Endothelial cell of umbilical vein (primary cell): Measurements from ENCODE around the gene FAM193A. TPM values are rescaled to one million over a fixed set of nuclear protein-coding genes. Genes with fewer than 3 reads are reported as not detected.
A peak's percentile ranks its signal among the peaks of the same experiment; 100 is the strongest.

Experiments
- BruUV-seq: library from RNA; stranded (reverse); fragments of 400-500 nt; replicated peaks from 2 replicates; lab custom pipeline; 2021; lab: Mats Ljungman, UMichigan
- CTCF ChIA-PET: fragments of 300-600, 350-600 bp; sonication (Branson Sonifier 250); formaldehyde crosslinking; loops from one replicate; lab custom pipeline; 2021; ENCODE audit warnings: antibody characterized with exemption, inconsistent platforms; lab: Charles Lee
- POLR2A ChIA-PET: fragments of 300-600, 350-600 bp; sonication (Branson Sonifier 250); formaldehyde crosslinking; loops from one replicate; lab custom pipeline; 2021; ENCODE audit warnings: antibody characterized with exemption, inconsistent platforms; lab: Charles Lee
- DNase-seq: peaks from one replicate; pipeline ENCODE4 v3.0.0-alpha.2; 2011; ENCODE audit warnings: low read depth, low spot score
- FAIRE-seq: peaks from 2 replicates; lab custom pipeline; 2011; peaks lifted over from hg19 to GRCh38; lab: Jason Lieb, UNC
- H2AFZ ChIP-seq: 2 replicates; pipeline ENCODE4 v1.6.0; 2012; ENCODE audit warnings: low read depth, low read length, control low read depth, inconsistent platforms
- H3K27ac ChIP-seq: 2 replicates; pipeline ENCODE4 v1.5.1; 2011; ENCODE audit warnings: low read depth, mild to moderate bottlenecking, control low read depth, low read length, moderate library complexity; ENCODE audit not compliant: insufficient read depth
- H3K27me3 ChIP-seq, 2 experiments: 2 replicates each; pipeline versions ENCODE4 v1.6.0 to v1.6.1; 2011; ENCODE audit warnings: low read length in 2 of 2, mixed read lengths in 1 of 2; ENCODE audit not compliant: control insufficient read depth in 2 of 2, insufficient read depth in 2 of 2
- H3K36me3 ChIP-seq, 2 experiments: 2 replicates in 1 of 2; 3 replicates in 1 of 2; pipeline ENCODE4 v1.5.1; 2011; ENCODE audit warnings: low read length in 2 of 2, mild to moderate bottlenecking in 1 of 2, moderate library complexity in 1 of 2; ENCODE audit not compliant: control insufficient read depth in 2 of 2, insufficient read depth in 2 of 2; ENCODE audit errors: extremely low read depth in 1 of 2
- H3K4me1 ChIP-seq: 3 replicates; pipeline ENCODE4 v1.5.1; 2011; ENCODE audit warnings: mild to moderate bottlenecking, low read length; ENCODE audit not compliant: control insufficient read depth, insufficient read depth; ENCODE audit errors: extremely low read depth
- H3K4me2 ChIP-seq: 2 replicates; pipeline ENCODE4 v1.6.1; 2011; ENCODE audit warnings: low read length, control low read depth, mixed read lengths; ENCODE audit not compliant: insufficient read depth
- H3K4me3 ChIP-seq, 3 experiments: fragments of 200-600 bp in 1 of 3; sonication (generic), shearing (Covaris generic) in 1 of 3; replicated peaks in 1 of 3; 2 replicates each; pipeline ENCODE4 v1.5.1; 2011 to 2016; ENCODE audit warnings: control low read depth in 3 of 3, low read length in 3 of 3, mild to moderate bottlenecking in 2 of 3, inconsistent platforms in 1 of 3, low read depth in 1 of 3, moderate library complexity in 1 of 3; ENCODE audit not compliant: insufficient read depth in 1 of 3
- H3K79me2 ChIP-seq: 2 replicates; pipeline ENCODE4 v1.6.0; 2012; ENCODE audit warnings: low read length, inconsistent platforms; ENCODE audit not compliant: control insufficient read depth, insufficient read depth
- H3K9ac ChIP-seq: replicated peaks from 2 replicates; pipeline ENCODE3; 2011; ENCODE audit warnings: low read length, control low read depth; ENCODE audit not compliant: insufficient read depth; ENCODE audit errors: extremely low read depth
- H3K9me1 ChIP-seq: replicated peaks from 3 replicates; pipeline ENCODE4 v1.6.0; 2011; ENCODE audit warnings: mild to moderate bottlenecking, low read length; ENCODE audit not compliant: control insufficient read depth, insufficient read depth; ENCODE audit errors: extremely low read depth
- H3K9me3 ChIP-seq: replicated peaks from 2 replicates; pipeline ENCODE4 v1.5.1; 2012; ENCODE audit warnings: low read length, inconsistent platforms; ENCODE audit not compliant: control insufficient read depth, insufficient read depth
- H4K20me1 ChIP-seq: replicated peaks from 2 replicates; pipeline ENCODE3; 2011; ENCODE audit warnings: mild to moderate bottlenecking, low read length; ENCODE audit not compliant: control insufficient read depth, insufficient read depth; ENCODE audit errors: extremely low read depth
- EZH2 ChIP-seq: IDR thresholded peaks from 2 replicates; pipeline ENCODE4 v1.6.1; 2012; ENCODE audit warnings: borderline replicate concordance, low read depth, mild to moderate bottlenecking, moderate library complexity, low read length, inconsistent platforms; ENCODE audit not compliant: severe bottlenecking
- FOS ChIP-seq: IDR thresholded peaks from 2 replicates; pipeline ENCODE4 v1.6.1; 2011; ENCODE audit warnings: mild to moderate bottlenecking, low read length, moderate library complexity, borderline replicate concordance; ENCODE audit not compliant: insufficient read depth
- GATA2 ChIP-seq: IDR thresholded peaks from 2 replicates; pipeline ENCODE4 v1.7.0; 2011; ENCODE audit warnings: low read depth, mild to moderate bottlenecking, moderate library complexity, mixed read lengths, low read length; ENCODE audit not compliant: insufficient read length, insufficient read depth
- JUN ChIP-seq: IDR thresholded peaks from 2 replicates; pipeline ENCODE4 v1.6.1; 2011; ENCODE audit warnings: borderline replicate concordance, low read depth; ENCODE audit not compliant: insufficient read length, insufficient read depth
- MYC ChIP-seq: IDR thresholded peaks from one replicate; pipeline ENCODE4 v1.6.1; 2011; ENCODE audit warnings: mild to moderate bottlenecking, low read depth, low read length
- POLR2A ChIP-seq: IDR thresholded peaks from 2 replicates; pipeline ENCODE4 v1.6.1; 2012; ENCODE audit warnings: low read depth, mild to moderate bottlenecking, control low read depth, low read length
- POLR2AphosphoS5 ChIP-seq: IDR thresholded peaks from 2 replicates; pipeline ENCODE4 v1.6.1; 2012; ENCODE audit warnings: low read depth, mild to moderate bottlenecking, control low read depth, low read length, moderate library complexity; ENCODE audit not compliant: insufficient read depth
- dilution Hi-C: fragments of 300-500 bp; cut with MboI; formaldehyde crosslinking; loops from one replicate; pipeline ENCODE4 v1.15.0; 2019; ENCODE audit warnings: low sequenced_read_pairs; ENCODE audit not compliant: extremely low pct_ligation_motif_present
- intact Hi-C: fragments of 100-400 bp; cut with micrococcal nuclease; formaldehyde crosslinking; loops from one replicate; pipeline ENCODE4 v1.10.0; 2022
- polyA plus RNA-seq, 4 experiments: library from polyadenylated mRNA; depleted of rRNA in 3 of 4; stranded (reverse) in 3 of 4; unstranded in 1 of 4; fragments of >200 nt; gene quantifications; 2 replicates each; pipeline versions ENCODE4 v1.2.1 to v1.2.3, GENCODE V29; 2011 to 2012; ENCODE audit warnings: missing spikeins in 1 of 4
- total RNA-seq: library from RNA; stranded (reverse); gene quantifications from 2 replicates; pipeline ENCODE4 v1.2.3, GENCODE V29; 2021
- TF ChIP-seq, protein P1 (sequence below), 2 donors: IDR thresholded peaks; 1 replicate in 1 of 2; 2 replicates in 1 of 2; pipeline ENCODE4 v1.5.1; 2011; ENCODE audit warnings: low read length in 2 of 2, mild to moderate bottlenecking in 2 of 2, moderate library complexity in 2 of 2, control low read depth in 1 of 2, inconsistent platforms in 1 of 2, low read depth in 1 of 2; ENCODE audit not compliant: insufficient read depth in 1 of 2; ENCODE audit errors: extremely low read depth in 1 of 2
- TF ChIP-seq, protein P2 (sequence below): IDR thresholded peaks from 2 replicates; pipeline ENCODE4 v1.6.1; 2011; ENCODE audit not compliant: insufficient read depth, insufficient read length

Gene FAM193A
- total and polyA plus RNA-seq, 2 donors (not counting 3 experiments of a cell fraction or from before 2014, with no cell fraction given), result 12.3 to 32.1 TPM

DNA sequence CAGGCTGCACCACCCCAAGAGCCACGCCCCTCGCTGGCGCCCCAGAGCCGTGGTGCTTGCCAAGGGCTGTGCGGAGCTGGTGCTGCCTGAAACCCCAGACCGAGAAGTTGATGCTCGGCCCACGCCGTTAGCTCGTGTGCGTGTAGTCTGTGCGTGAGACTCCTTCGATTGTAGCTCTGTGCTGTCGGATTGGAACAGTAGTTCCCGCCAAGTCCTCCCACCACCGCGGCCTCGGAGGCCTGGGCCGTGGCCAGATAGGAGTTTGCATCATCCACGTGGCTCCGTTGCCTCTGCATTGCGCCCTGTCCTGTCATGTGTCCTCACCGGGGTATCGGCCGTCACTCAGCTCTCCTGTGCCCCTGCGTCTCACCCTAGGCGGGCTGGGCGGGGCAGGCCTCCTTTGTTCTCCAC lies 195.5 kb downstream of the FAM193A start:
- TF ChIP-seq EZH2, result no peak
- TF ChIP-seq POLR2AphosphoS5, result no peak
- no peak for TF ChIP-seq POLR2A
- no peak for TF ChIP-seq FOS
- no peak for TF ChIP-seq JUN
- TF ChIP-seq, protein P1, sequence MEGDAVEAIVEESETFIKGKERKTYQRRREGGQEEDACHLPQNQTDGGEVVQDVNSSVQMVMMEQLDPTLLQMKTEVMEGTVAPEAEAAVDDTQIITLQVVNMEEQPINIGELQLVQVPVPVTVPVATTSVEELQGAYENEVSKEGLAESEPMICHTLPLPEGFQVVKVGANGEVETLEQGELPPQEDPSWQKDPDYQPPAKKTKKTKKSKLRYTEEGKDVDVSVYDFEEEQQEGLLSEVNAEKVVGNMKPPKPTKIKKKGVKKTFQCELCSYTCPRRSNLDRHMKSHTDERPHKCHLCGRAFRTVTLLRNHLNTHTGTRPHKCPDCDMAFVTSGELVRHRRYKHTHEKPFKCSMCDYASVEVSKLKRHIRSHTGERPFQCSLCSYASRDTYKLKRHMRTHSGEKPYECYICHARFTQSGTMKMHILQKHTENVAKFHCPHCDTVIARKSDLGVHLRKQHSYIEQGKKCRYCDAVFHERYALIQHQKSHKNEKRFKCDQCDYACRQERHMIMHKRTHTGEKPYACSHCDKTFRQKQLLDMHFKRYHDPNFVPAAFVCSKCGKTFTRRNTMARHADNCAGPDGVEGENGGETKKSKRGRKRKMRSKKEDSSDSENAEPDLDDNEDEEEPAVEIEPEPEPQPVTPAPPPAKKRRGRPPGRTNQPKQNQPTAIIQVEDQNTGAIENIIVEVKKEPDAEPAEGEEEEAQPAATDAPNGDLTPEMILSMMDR (IDR thresholded peaks at IDR 0.05; ENCODE audit: extremely low read depth in 1 of 2, insufficient read depth in 1 of 2, low read depth in 1 of 2, low read length in 2 of 2), result no peak
- TF ChIP-seq, protein P2, sequence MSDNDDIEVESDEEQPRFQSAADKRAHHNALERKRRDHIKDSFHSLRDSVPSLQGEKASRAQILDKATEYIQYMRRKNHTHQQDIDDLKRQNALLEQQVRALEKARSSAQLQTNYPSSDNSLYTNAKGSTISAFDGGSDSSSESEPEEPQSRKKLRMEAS, result no peak
- TF ChIP-seq MYC, result no peak
- no peak for TF ChIP-seq GATA2
- H2AFZ ChIP-seq, result no peak overlapping the region
- no peaks in the 10 kb centered on the region for H3K4me1 ChIP-seq
- H3K36me3 ChIP-seq, result peaks cover 6 to 15% of the 10 kb centered on the region in 2 experiments
- no peaks in the 10 kb centered on the region for H3K9me1 ChIP-seq
- intact Hi-C loops, result no loop called here
- no peak overlapping the region for H3K4me3 ChIP-seq
- H3K27ac ChIP-seq, result no peak overlapping the region
- DNase-seq, result no peak
- no peaks in the 10 kb centered on the region for H4K20me1 ChIP-seq
- CTCF ChIA-PET, result interaction anchor here (1.3 kb wide), 1 partner anchor 18 kb away, joined by 4 read pairs; no protein-coding TSS in a partner anchor
- no peaks in the 10 kb centered on the region for H3K9me3 ChIP-seq
- H3K27me3 ChIP-seq, result no peaks in the 10 kb centered on the region
- H3K9ac ChIP-seq, result no peak overlapping the region
- dilution Hi-C loops, result no loop called here
- H3K4me2 ChIP-seq, result no peak overlapping the region
- POLR2A ChIA-PET, result no interaction called here
- BruUV-seq, result TSS peak; percentile 57
- FAIRE-seq, result no peak
- H3K79me2 ChIP-seq, result no peaks in the 10 kb centered on the region
